Endothelial cell of umbilical vein (primary cell): ENCODE results near the gene USP33. TPM values are rescaled to one million over a fixed set of nuclear protein-coding genes. Genes with fewer than 3 reads are reported as not detected.

Experiments used
- BruUV-seq: library from RNA; stranded (reverse); fragments of 400-500 nt; replicated peaks from 2 replicates; lab custom pipeline; 2021; lab: Mats Ljungman, UMichigan
- CTCF ChIA-PET: fragments of 300-600, 350-600 bp; sonication (Branson Sonifier 250); formaldehyde crosslinking; loops from one replicate; lab custom pipeline; 2021; ENCODE audit warnings: antibody characterized with exemption, inconsistent platforms; lab: Charles Lee
- POLR2A ChIA-PET: fragments of 300-600, 350-600 bp; sonication (Branson Sonifier 250); formaldehyde crosslinking; loops from one replicate; lab custom pipeline; 2021; ENCODE audit warnings: antibody characterized with exemption, inconsistent platforms; lab: Charles Lee
- DNase-seq: peaks from one replicate; pipeline ENCODE4 v3.0.0-alpha.2; 2011; ENCODE audit warnings: low read depth, low spot score
- FAIRE-seq: peaks from 2 replicates; lab custom pipeline; 2011; peaks lifted over from hg19 to GRCh38; lab: Jason Lieb, UNC
- H2AFZ ChIP-seq: 2 replicates; pipeline ENCODE4 v1.6.0; 2012; ENCODE audit warnings: low read depth, low read length, control low read depth, inconsistent platforms
- H3K27ac ChIP-seq: 2 replicates; pipeline ENCODE4 v1.5.1; 2011; ENCODE audit warnings: low read depth, mild to moderate bottlenecking, control low read depth, low read length, moderate library complexity; ENCODE audit not compliant: insufficient read depth
- H3K27me3 ChIP-seq, 2 experiments: 2 replicates each; pipeline versions ENCODE4 v1.6.0 to v1.6.1; 2011; ENCODE audit warnings: low read length in 2 of 2, mixed read lengths in 1 of 2; ENCODE audit not compliant: control insufficient read depth in 2 of 2, insufficient read depth in 2 of 2
- H3K36me3 ChIP-seq, 2 experiments: 2 replicates in 1 of 2; 3 replicates in 1 of 2; pipeline ENCODE4 v1.5.1; 2011; ENCODE audit warnings: low read length in 2 of 2, mild to moderate bottlenecking in 1 of 2, moderate library complexity in 1 of 2; ENCODE audit not compliant: control insufficient read depth in 2 of 2, insufficient read depth in 2 of 2; ENCODE audit errors: extremely low read depth in 1 of 2
- H3K4me1 ChIP-seq: 3 replicates; pipeline ENCODE4 v1.5.1; 2011; ENCODE audit warnings: mild to moderate bottlenecking, low read length; ENCODE audit not compliant: control insufficient read depth, insufficient read depth; ENCODE audit errors: extremely low read depth
- H3K4me2 ChIP-seq: 2 replicates; pipeline ENCODE4 v1.6.1; 2011; ENCODE audit warnings: low read length, control low read depth, mixed read lengths; ENCODE audit not compliant: insufficient read depth
- H3K4me3 ChIP-seq, 3 experiments: fragments of 200-600 bp in 1 of 3; sonication (generic), shearing (Covaris generic) in 1 of 3; replicated peaks in 1 of 3; 2 replicates each; pipeline ENCODE4 v1.5.1; 2011 to 2016; ENCODE audit warnings: control low read depth in 3 of 3, low read length in 3 of 3, mild to moderate bottlenecking in 2 of 3, inconsistent platforms in 1 of 3, low read depth in 1 of 3, moderate library complexity in 1 of 3; ENCODE audit not compliant: insufficient read depth in 1 of 3
- H3K79me2 ChIP-seq: 2 replicates; pipeline ENCODE4 v1.6.0; 2012; ENCODE audit warnings: low read length, inconsistent platforms; ENCODE audit not compliant: control insufficient read depth, insufficient read depth
- H3K9ac ChIP-seq: replicated peaks from 2 replicates; pipeline ENCODE3; 2011; ENCODE audit warnings: low read length, control low read depth; ENCODE audit not compliant: insufficient read depth; ENCODE audit errors: extremely low read depth
- H3K9me1 ChIP-seq: replicated peaks from 3 replicates; pipeline ENCODE4 v1.6.0; 2011; ENCODE audit warnings: mild to moderate bottlenecking, low read length; ENCODE audit not compliant: control insufficient read depth, insufficient read depth; ENCODE audit errors: extremely low read depth
- H3K9me3 ChIP-seq: replicated peaks from 2 replicates; pipeline ENCODE4 v1.5.1; 2012; ENCODE audit warnings: low read length, inconsistent platforms; ENCODE audit not compliant: control insufficient read depth, insufficient read depth
- H4K20me1 ChIP-seq: replicated peaks from 2 replicates; pipeline ENCODE3; 2011; ENCODE audit warnings: mild to moderate bottlenecking, low read length; ENCODE audit not compliant: control insufficient read depth, insufficient read depth; ENCODE audit errors: extremely low read depth
- CTCF ChIP-seq, 2 donors: IDR thresholded peaks; 1 replicate in 1 of 2; 2 replicates in 1 of 2; pipeline ENCODE4 v1.5.1; 2011; ENCODE audit warnings: low read length in 2 of 2, mild to moderate bottlenecking in 2 of 2, moderate library complexity in 2 of 2, control low read depth in 1 of 2, inconsistent platforms in 1 of 2, low read depth in 1 of 2; ENCODE audit not compliant: insufficient read depth in 1 of 2; ENCODE audit errors: extremely low read depth in 1 of 2
- EZH2 ChIP-seq: IDR thresholded peaks from 2 replicates; pipeline ENCODE4 v1.6.1; 2012; ENCODE audit warnings: borderline replicate concordance, low read depth, mild to moderate bottlenecking, moderate library complexity, low read length, inconsistent platforms; ENCODE audit not compliant: severe bottlenecking
- FOS ChIP-seq: IDR thresholded peaks from 2 replicates; pipeline ENCODE4 v1.6.1; 2011; ENCODE audit warnings: mild to moderate bottlenecking, low read length, moderate library complexity, borderline replicate concordance; ENCODE audit not compliant: insufficient read depth
- GATA2 ChIP-seq: IDR thresholded peaks from 2 replicates; pipeline ENCODE4 v1.7.0; 2011; ENCODE audit warnings: low read depth, mild to moderate bottlenecking, moderate library complexity, mixed read lengths, low read length; ENCODE audit not compliant: insufficient read length, insufficient read depth
- JUN ChIP-seq: IDR thresholded peaks from 2 replicates; pipeline ENCODE4 v1.6.1; 2011; ENCODE audit warnings: borderline replicate concordance, low read depth; ENCODE audit not compliant: insufficient read length, insufficient read depth
- MYC ChIP-seq: IDR thresholded peaks from one replicate; pipeline ENCODE4 v1.6.1; 2011; ENCODE audit warnings: mild to moderate bottlenecking, low read depth, low read length
- POLR2A ChIP-seq: IDR thresholded peaks from 2 replicates; pipeline ENCODE4 v1.6.1; 2012; ENCODE audit warnings: low read depth, mild to moderate bottlenecking, control low read depth, low read length
- POLR2AphosphoS5 ChIP-seq: IDR thresholded peaks from 2 replicates; pipeline ENCODE4 v1.6.1; 2012; ENCODE audit warnings: low read depth, mild to moderate bottlenecking, control low read depth, low read length, moderate library complexity; ENCODE audit not compliant: insufficient read depth
- dilution Hi-C: fragments of 300-500 bp; cut with MboI; formaldehyde crosslinking; loops from one replicate; pipeline ENCODE4 v1.15.0; 2019; ENCODE audit warnings: low sequenced_read_pairs; ENCODE audit not compliant: extremely low pct_ligation_motif_present
- intact Hi-C: fragments of 100-400 bp; cut with micrococcal nuclease; formaldehyde crosslinking; loops from one replicate; pipeline ENCODE4 v1.10.0; 2022
- polyA plus RNA-seq, 4 experiments: library from polyadenylated mRNA; depleted of rRNA in 3 of 4; stranded (reverse) in 3 of 4; unstranded in 1 of 4; fragments of >200 nt; gene quantifications; 2 replicates each; pipeline versions ENCODE4 v1.2.1 to v1.2.3, GENCODE V29; 2011 to 2012; ENCODE audit warnings: missing spikeins in 1 of 4
- total RNA-seq: library from RNA; stranded (reverse); gene quantifications from 2 replicates; pipeline ENCODE4 v1.2.3, GENCODE V29; 2021
- TF ChIP-seq, protein P1 (sequence below): IDR thresholded peaks from 2 replicates; pipeline ENCODE4 v1.6.1; 2011; ENCODE audit not compliant: insufficient read depth, insufficient read length

Gene USP33
- total and polyA plus RNA-seq, 2 donors (not counting 3 experiments of a cell fraction or from before 2014, with no cell fraction given): 22.5 to 46.4 TPM

- Histone ChIP-seq H3K9me3 (no peaks in the 10 kb centered on the region), H3K4me2 (peak within 1 kb of the TSS; percentile 95), H3K36me3 (no peaks in the 10 kb centered on the region), H3K9ac (peak within 1 kb of the TSS; percentile 55), H3K27me3 (no peaks in the 10 kb centered on the region), H3K9me1 (no peaks in the 10 kb centered on the region), H3K79me2 (peaks cover 34% of the 10 kb centered on the region), H3K4me3 (peak within 1 kb of the TSS; percentile 45 to 98 (median 71)), H4K20me1 (no peaks in the 10 kb centered on the region), H3K4me1 (peaks cover 10% of the 10 kb centered on the region), H3K27ac (peak within 1 kb of the TSS; percentile 13), H2AFZ (peak within 1 kb of the TSS; percentile 97)
- ChIA-PET POLR2A (no interaction called here), CTCF (interaction anchor here (0.7 to 1.4 kb wide), 4 partner anchors 18 to 246 kb away, joined by 3 to 8 read pairs (median 6); partner anchors contain the start of gene USP33)
- TF ChIP-seq MYC (no peak), CTCF (IDR thresholded peaks at IDR 0.05; ENCODE audit: extremely low read depth in 1 of 2, insufficient read depth in 1 of 2, low read depth in 1 of 2, low read length in 2 of 2) (no peak), POLR2A (peak; percentile 13), EZH2 (no peak), JUN (no peak), GATA2 (no peak), POLR2AphosphoS5 (peak; percentile 75), FOS (no peak)
- TF ChIP-seq, protein P1, sequence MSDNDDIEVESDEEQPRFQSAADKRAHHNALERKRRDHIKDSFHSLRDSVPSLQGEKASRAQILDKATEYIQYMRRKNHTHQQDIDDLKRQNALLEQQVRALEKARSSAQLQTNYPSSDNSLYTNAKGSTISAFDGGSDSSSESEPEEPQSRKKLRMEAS: no peak
- intact Hi-C loops: loop anchor here (1.0 kb wide), 1 partner anchor 17 kb away; no protein-coding TSS in a partner anchor
- peak; percentile 90 for DNase-seq
- dilution Hi-C loops: no loop called here
- FAIRE-seq: peak; percentile 76
- BruUV-seq: no TSS peak
These were observed 20.1 kb upstream of the USP33 start, which contains the start of gene MIGA1 for GRCh38 chr1:77779529-77780281. MIGA1 (plus strand) TSS chr1:77779649; CDS start chr1:77783253, 3,604 bp downstream.
